ENCODE measurements around the gene EARS2.

GRCh38 chr16:23491490-23492391 lies 65.4 kb downstream of the EARS2 start:
- TF ChIP-seq CTCF (IDR thresholded peaks at IDR 0.05), result no peak
- no peak for TF ChIP-seq POLR2A (IDR thresholded peaks at IDR 0.05)
- TF ChIP-seq EP300 (IDR thresholded peaks at IDR 0.05), result no peak

Measured in ovary (tissue), 3 donors.